Bronchial epithelial cell (primary cell): Measurements from ENCODE around the gene ZNF831. TPM values are rescaled to one million over a fixed set of nuclear protein-coding genes. Genes with fewer than 3 reads are reported as not detected.
A peak's percentile ranks its signal among the peaks of the same experiment; 100 is the strongest.

Experiments
- DNase-seq: peaks from one replicate; pipeline ENCODE4 v3.0.0-alpha.2; 2010; ENCODE audit warnings: low read depth
- FAIRE-seq: peaks from 2 replicates; lab custom pipeline; 2011; peaks lifted over from hg19 to GRCh38; lab: Jason Lieb, UNC
- H3K27me3 ChIP-seq: 2 replicates; pipeline ENCODE4 v1.5.1; 2011; ENCODE audit warnings: low read length; ENCODE audit not compliant: control insufficient read depth, insufficient read depth
- H3K36me3 ChIP-seq: 2 replicates; pipeline ENCODE4 v1.5.1; 2011; ENCODE audit warnings: low read length; ENCODE audit not compliant: control insufficient read depth, insufficient read depth
- H3K4me3 ChIP-seq: 2 replicates; pipeline ENCODE4 v1.5.1; 2011; ENCODE audit warnings: mild to moderate bottlenecking, low read depth, low read length, control low read depth
- CTCF ChIP-seq: IDR thresholded peaks from 2 replicates; pipeline ENCODE4 v1.5.1; 2011; ENCODE audit warnings: mild to moderate bottlenecking, moderate library complexity, low read length, control low read depth, inconsistent platforms; ENCODE audit not compliant: insufficient read depth, severe bottlenecking
- total RNA-seq: library from RNA; depleted of rRNA; stranded (reverse); fragments of >200 nt; gene quantifications from 2 replicates; pipeline ENCODE4 v1.2.1, GENCODE V29; 2014

ZNF831 gene
- total RNA-seq, 1 donor from 2014 or later = not detected

GRCh38 chr20:59291740-59292383, 128.2 kb downstream of the ZNF831 start:
- no peak for FAIRE-seq
- DNase-seq = peak; percentile 16
- H3K36me3 ChIP-seq = no peaks in the 10 kb centered on the region
- TF ChIP-seq CTCF = no peak
- H3K4me3 ChIP-seq = no peak overlapping the region
- H3K27me3 ChIP-seq = no peaks in the 10 kb centered on the region

GRCh38 chr20:59295531-59295930, 131.9 kb downstream of the ZNF831 start:
- H3K4me3 ChIP-seq = no peak overlapping the region
- no peak for FAIRE-seq
- TF ChIP-seq CTCF = no peak
- no peaks in the 10 kb centered on the region for H3K36me3 ChIP-seq
- no peak for DNase-seq
- H3K27me3 ChIP-seq = no peaks in the 10 kb centered on the region

- FAIRE-seq = no peak
- Histone ChIP-seq H3K27me3 (no peaks in the 10 kb centered on the region), H3K36me3 (no peaks in the 10 kb centered on the region)
These were observed 134.1 kb downstream of the ZNF831 start for GRCh38 chr20:59297686-59298085.

GRCh38 chr20:59299945-59300332, 136.3 kb downstream of the ZNF831 start:
- DNase-seq = no peak
- H3K36me3 ChIP-seq = no peaks in the 10 kb centered on the region
- no peak for FAIRE-seq
- H3K27me3 ChIP-seq = no peaks in the 10 kb centered on the region
- TF ChIP-seq CTCF = no peak
- H3K4me3 ChIP-seq = no peak overlapping the region

More at GRCh38 chr20:59297686-59298085, 134.1 kb downstream of the ZNF831 start:
- no peak overlapping the region for H3K4me3 ChIP-seq
- no peak for TF ChIP-seq CTCF
- no peak for DNase-seq

GRCh38 chr20:59300333-59301081, 136.9 kb downstream of the ZNF831 start, which contains the start of gene EDN3:
Gene EDN3 (plus strand): TSS chr20:59300611. CDS start chr20:59300813, 202 bp downstream.
- no peak for TF ChIP-seq CTCF
- H3K27me3 ChIP-seq = no peaks in the 10 kb centered on the region
- no peak for FAIRE-seq
- no peaks in the 10 kb centered on the region for H3K36me3 ChIP-seq
- no peak within 1 kb of the TSS for H3K4me3 ChIP-seq
- no peak for DNase-seq
